ENCODE data around the gene KHDC1. TPM values are rescaled to one million over a fixed set of nuclear protein-coding genes. Genes with fewer than 3 reads are reported as not detected.
"Not testable (repeated sequence)": the region's sequence is repeated elsewhere in the genome, so short reads cannot be mapped to it uniquely, and the experiment has no call there.

Gene KHDC1
- total RNA-seq, 3 donors from 2014 or later, result 1.2 to 1.6 (median 1.4) TPM

DNA sequence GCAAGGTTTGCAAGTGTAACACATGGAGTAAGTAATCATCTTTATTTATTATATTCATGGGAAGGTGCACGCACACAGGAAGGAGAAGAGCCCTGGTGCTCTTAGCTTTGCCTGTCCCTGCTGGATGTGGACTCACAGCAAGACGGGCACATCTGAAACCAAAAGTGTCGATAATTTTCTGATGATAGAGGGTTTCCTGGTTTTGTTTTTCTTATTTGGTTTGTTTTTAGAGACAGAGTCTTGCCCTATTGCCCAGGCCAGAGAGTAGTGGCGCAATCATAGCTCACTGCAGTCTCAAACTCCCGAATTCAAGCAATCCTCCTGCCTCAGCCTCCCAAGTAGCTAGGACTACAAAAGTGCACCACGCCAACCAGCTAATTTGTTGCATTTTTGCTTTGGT, 29.9 kb downstream of the KHDC1 start:
- H3K9me3 Mint-ChIP-seq, result no peaks in the 10 kb centered on the region
- H3K4me1 Mint-ChIP-seq (ENCODE audit: low read depth), result no peaks in the 10 kb centered on the region
- DNase-seq (no peak), ATAC-seq (no peak)
- H3K4me3 Mint-ChIP-seq, result no peak overlapping the region
- no peaks in the 10 kb centered on the region for H3K36me3 Mint-ChIP-seq (ENCODE audit: insufficient read depth)
- no peaks in the 10 kb centered on the region for H3K27me3 Mint-ChIP-seq (ENCODE audit: low read depth)

GRCh38 chr6:73231986-73232391, 31.0 kb downstream of the KHDC1 start:
- Mint-ChIP-seq H3K27me3 (ENCODE audit: low read depth) (no peaks in the 10 kb centered on the region), H3K9me3 (no peaks in the 10 kb centered on the region), H3K36me3 (ENCODE audit: insufficient read depth) (no peaks in the 10 kb centered on the region), H3K4me3 (no peak overlapping the region), H3K4me1 (ENCODE audit: low read depth) (no peaks in the 10 kb centered on the region)
- peak; percentile 27 to 28 for ATAC-seq
- no peak for DNase-seq

DNA sequence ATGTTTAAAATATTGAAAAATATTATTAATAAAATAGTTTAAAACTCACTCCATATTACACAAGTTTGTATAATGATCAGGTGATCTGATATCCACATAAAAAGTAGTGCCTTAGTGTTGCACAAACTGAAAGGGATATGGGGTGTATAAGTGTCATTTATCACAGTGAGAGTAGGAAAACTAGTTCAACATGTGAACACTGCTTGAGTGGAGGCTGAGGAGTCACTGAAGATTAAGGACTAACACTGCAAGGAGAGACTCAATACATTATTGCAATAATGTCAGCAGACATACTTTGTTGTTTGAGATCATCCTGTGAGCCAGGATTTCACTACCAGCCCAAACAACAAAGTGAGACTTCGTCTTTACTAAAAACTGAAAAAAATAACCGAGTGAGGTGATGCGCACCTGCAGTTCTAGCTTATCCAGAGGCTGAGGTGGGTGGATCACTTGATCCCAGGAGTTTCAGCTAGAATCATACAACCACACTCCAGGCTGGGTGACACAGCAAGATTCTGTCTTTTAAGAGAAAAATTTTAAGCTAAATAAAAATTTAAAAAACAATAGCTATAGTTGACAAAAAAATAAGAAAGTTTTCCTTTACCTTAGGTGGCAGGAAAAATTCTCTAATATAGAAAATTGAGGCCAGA, 35.3 kb downstream of the KHDC1 start:
- no peaks in the 10 kb centered on the region for H3K36me3 Mint-ChIP-seq (ENCODE audit: insufficient read depth)
- no peaks in the 10 kb centered on the region for H3K9me3 Mint-ChIP-seq
- no peaks in the 10 kb centered on the region for H3K27me3 Mint-ChIP-seq (ENCODE audit: low read depth)
- ATAC-seq (no peak), DNase-seq (no peak)
- H3K4me3 Mint-ChIP-seq, result no peak overlapping the region
- H3K4me1 Mint-ChIP-seq (ENCODE audit: low read depth), result no peaks in the 10 kb centered on the region

DNA sequence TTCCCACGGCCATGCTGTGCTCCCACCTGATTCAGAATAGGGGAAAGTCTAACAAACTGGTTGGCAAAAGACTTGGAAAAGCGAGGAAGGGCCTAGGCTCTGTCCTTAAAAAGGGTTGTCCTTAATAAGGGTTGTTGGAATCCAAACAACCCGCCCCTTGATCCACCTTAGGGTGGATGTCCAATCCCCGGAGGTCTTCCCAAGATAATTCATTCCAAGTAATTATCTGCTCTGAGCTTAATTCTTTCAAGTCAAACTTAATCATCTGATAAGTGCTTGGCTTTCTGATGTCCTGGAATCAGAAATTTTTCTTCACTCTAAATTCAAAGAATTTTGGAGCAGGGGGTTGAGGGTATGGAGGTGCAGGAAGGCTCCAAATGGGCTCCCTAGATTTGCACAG, 37.6 kb downstream of the KHDC1 start, which contains the start of gene KHDC1L:
Gene KHDC1L, minus strand, starts transcription at position 101 of the 400 bp plus-strand sequence. Its CDS starts 88 bp downstream, at position 13.
- DNase-seq, result no peak
- Mint-ChIP-seq H3K36me3 (ENCODE audit: insufficient read depth) (no peaks in the 10 kb centered on the region), H3K27me3 (ENCODE audit: low read depth) (no peaks in the 10 kb centered on the region), H3K4me3 (no peak within 1 kb of the TSS), H3K9me3 (no peaks in the 10 kb centered on the region), H3K4me1 (ENCODE audit: low read depth) (no peaks in the 10 kb centered on the region)
- no peak for ATAC-seq

- no peaks in the 10 kb centered on the region for H3K4me1 Mint-ChIP-seq (ENCODE audit: low read depth)
- ATAC-seq (no peak), DNase-seq (no peak)
- peaks cover 4% of the 10 kb centered on the region for H3K9me3 Mint-ChIP-seq
- H3K36me3 Mint-ChIP-seq (ENCODE audit: insufficient read depth), result no peaks in the 10 kb centered on the region
- H3K4me3 Mint-ChIP-seq, result no peak overlapping the region
- peaks cover 7% of the 10 kb centered on the region for H3K27me3 Mint-ChIP-seq (ENCODE audit: low read depth)
These were observed 46.1 kb downstream of the KHDC1 start for GRCh38 chr6:73216859-73217258.

GRCh38 chr6:73209117-73209516, 53.9 kb downstream of the KHDC1 start:
- ATAC-seq, result no peak
- Mint-ChIP-seq H3K4me3 (no peak overlapping the region), H3K27me3 (ENCODE audit: low read depth) (no peaks in the 10 kb centered on the region), H3K9me3 (no peaks in the 10 kb centered on the region), H3K36me3 (ENCODE audit: insufficient read depth) (no peaks in the 10 kb centered on the region), H3K4me1 (ENCODE audit: low read depth) (no peaks in the 10 kb centered on the region)
- no peak for DNase-seq

DNA sequence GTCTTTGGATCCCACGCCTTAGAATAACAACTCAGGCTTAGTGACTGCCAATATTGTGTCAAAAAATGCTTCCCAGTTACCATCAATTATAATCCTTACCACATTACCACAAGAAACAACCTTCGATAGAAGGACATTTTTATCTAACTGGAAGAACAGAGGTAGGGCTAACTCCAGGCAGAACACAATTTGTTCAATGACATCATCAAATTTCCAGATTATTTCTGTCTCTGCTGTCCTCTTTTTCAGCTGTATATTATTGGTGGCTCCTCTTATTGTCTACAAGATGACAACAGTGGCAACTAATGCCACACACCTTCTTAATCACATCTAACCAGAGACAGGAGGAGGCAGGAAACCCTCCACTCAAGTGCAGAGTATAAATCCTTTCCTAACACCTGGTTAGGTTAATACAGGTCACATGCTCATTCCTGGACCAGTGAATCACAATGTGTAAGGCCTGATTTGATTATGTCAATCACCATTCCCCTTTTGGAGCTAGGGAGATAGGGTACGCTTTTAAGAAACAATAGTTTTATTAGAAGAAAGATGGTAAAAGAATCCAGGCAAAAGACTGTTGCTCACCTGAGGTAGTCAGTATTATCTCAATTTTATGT, 55.7 kb downstream of the KHDC1 start:
- H3K9me3 Mint-ChIP-seq, result no peaks in the 10 kb centered on the region
- no peaks in the 10 kb centered on the region for H3K4me1 Mint-ChIP-seq (ENCODE audit: low read depth)
- H3K27me3 Mint-ChIP-seq (ENCODE audit: low read depth), result peaks cover 3% of the 10 kb centered on the region
- no peak overlapping the region for H3K4me3 Mint-ChIP-seq
- ATAC-seq (no peak), DNase-seq (no peak)
- H3K36me3 Mint-ChIP-seq (ENCODE audit: insufficient read depth), result no peaks in the 10 kb centered on the region

DNA sequence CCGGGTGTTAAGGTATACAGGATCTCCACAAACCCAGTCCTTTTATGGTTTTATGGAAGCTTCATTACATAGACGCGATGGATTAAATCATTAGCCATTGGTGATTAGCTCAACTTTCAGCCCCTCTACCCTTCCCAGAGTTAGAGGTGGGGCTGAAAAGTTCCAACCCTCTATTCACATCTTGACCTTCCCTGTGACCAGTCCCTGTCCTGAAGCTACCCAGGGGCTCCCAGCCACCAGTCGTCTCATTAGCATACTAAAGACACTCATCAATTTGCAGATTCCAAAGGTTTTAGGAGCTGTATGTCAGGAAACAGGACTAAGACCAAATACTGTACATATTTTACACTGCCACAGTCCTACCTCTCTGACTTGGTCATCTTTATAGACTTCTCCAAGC, 58.7 kb downstream of the KHDC1 start:
- H3K27me3 Mint-ChIP-seq (ENCODE audit: low read depth), result peaks cover 3% of the 10 kb centered on the region
- H3K36me3 Mint-ChIP-seq (ENCODE audit: insufficient read depth), result no peaks in the 10 kb centered on the region
- no peak for DNase-seq
- ATAC-seq, result no peak
- H3K4me3 Mint-ChIP-seq, result no peak overlapping the region
- H3K9me3 Mint-ChIP-seq, result no peaks in the 10 kb centered on the region
- H3K4me1 Mint-ChIP-seq (ENCODE audit: low read depth), result no peaks in the 10 kb centered on the region

GRCh38 chr6:73203098-73203497, 59.9 kb downstream of the KHDC1 start:
- Mint-ChIP-seq H3K9me3 (no peaks in the 10 kb centered on the region), H3K4me3 (no peak overlapping the region), H3K36me3 (ENCODE audit: insufficient read depth) (no peaks in the 10 kb centered on the region), H3K4me1 (ENCODE audit: low read depth) (no peaks in the 10 kb centered on the region), H3K27me3 (ENCODE audit: low read depth) (peaks cover 3% of the 10 kb centered on the region)
- no peak for DNase-seq
- ATAC-seq, result no peak

GRCh38 chr6:73200735-73201134, 62.3 kb downstream of the KHDC1 start:
- no peaks in the 10 kb centered on the region for H3K9me3 Mint-ChIP-seq
- DNase-seq (no peak), ATAC-seq (no peak)
- no peaks in the 10 kb centered on the region for H3K36me3 Mint-ChIP-seq (ENCODE audit: insufficient read depth)
- H3K27me3 Mint-ChIP-seq (ENCODE audit: low read depth), result peaks cover 3% of the 10 kb centered on the region
- no peaks in the 10 kb centered on the region for H3K4me1 Mint-ChIP-seq (ENCODE audit: low read depth)
- no peak overlapping the region for H3K4me3 Mint-ChIP-seq

DNA sequence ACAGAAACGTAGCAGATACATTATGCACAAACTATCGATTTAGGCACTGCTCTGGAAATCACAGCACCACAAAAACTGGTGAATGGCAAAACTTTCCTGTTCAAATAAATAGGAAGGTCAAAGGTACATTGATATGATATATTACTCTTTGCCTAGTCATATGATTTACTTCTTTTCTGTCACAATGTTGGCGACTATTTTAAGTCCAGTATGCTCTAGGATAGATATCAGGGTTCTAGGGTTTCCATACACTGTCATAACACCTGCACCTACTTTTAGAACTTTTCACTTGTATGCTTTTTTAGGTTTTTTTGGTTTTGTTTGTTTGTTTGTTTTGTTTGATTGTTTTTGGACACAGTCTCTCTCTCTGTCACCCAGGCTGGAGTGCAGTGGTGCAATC, 62.7 kb downstream of the KHDC1 start:
- Mint-ChIP-seq H3K27me3 (ENCODE audit: low read depth) (peaks cover 3% of the 10 kb centered on the region), H3K36me3 (ENCODE audit: insufficient read depth) (peaks cover 2% of the 10 kb centered on the region), H3K9me3 (no peaks in the 10 kb centered on the region), H3K4me3 (no peak overlapping the region), H3K4me1 (ENCODE audit: low read depth) (no peaks in the 10 kb centered on the region)
- DNase-seq (no peak), ATAC-seq (no peak)

DNA sequence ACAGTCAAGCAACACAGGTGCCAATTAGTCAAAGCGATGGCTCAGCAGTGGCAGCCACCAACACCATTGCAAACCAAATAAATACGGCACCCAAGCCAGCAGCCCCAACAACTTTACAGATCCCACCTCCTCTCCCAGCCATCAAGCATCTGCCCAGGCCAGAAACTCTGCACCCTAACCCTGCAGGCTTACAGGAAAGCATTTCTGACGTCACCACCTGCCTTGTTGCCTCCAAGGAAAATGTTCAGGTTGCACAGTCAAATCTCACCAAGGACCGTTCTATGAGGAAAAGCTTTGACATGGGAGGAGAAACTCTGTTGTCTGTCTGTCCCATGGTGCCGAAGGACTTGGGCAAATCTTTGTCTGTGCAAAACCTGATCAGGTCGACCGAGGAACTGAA, 68.3 kb downstream of the KHDC1 start:
- H3K36me3 Mint-ChIP-seq (ENCODE audit: insufficient read depth), result peaks cover 8% of the 10 kb centered on the region
- DNase-seq (no peak), ATAC-seq (no peak)
- H3K9me3 Mint-ChIP-seq, result no peaks in the 10 kb centered on the region
- no peaks in the 10 kb centered on the region for H3K4me1 Mint-ChIP-seq (ENCODE audit: low read depth)
- no peak overlapping the region for H3K4me3 Mint-ChIP-seq
- H3K27me3 Mint-ChIP-seq (ENCODE audit: low read depth), result no peaks in the 10 kb centered on the region

DNA sequence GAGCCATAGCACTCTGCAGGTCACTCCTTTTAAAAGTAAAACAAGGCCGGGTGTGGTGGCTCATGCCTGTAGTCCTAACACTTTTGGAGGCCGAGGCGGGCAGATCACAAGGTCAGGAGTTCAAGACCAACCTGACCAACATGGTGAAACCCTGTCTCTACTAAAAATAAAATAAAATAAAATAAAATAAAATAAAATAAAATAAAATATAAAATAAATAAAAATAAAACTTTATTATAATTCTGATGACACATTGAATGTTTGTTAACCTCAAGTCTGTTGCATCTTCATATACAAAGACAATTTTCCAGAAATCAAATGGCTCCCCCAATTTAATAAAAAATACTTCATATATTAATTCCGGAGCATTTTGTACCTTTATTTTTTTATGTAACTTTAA, 69.7 kb downstream of the KHDC1 start:
- ATAC-seq; H3K9me3 Mint-ChIP-seq; DNase-seq; H3K27me3 Mint-ChIP-seq (ENCODE audit: low read depth); H3K4me1 Mint-ChIP-seq (ENCODE audit: low read depth); H3K36me3 Mint-ChIP-seq (ENCODE audit: insufficient read depth); H3K4me3 Mint-ChIP-seq: not testable (repeated sequence)
